Measurements from ENCODE around the gene STRADA. TPM values are rescaled to one million over a fixed set of nuclear protein-coding genes. Genes with fewer than 3 reads are reported as not detected.

The STRADA gene
- total RNA-seq, 1 donor from 2014 or later: 55.9 TPM

DNA sequence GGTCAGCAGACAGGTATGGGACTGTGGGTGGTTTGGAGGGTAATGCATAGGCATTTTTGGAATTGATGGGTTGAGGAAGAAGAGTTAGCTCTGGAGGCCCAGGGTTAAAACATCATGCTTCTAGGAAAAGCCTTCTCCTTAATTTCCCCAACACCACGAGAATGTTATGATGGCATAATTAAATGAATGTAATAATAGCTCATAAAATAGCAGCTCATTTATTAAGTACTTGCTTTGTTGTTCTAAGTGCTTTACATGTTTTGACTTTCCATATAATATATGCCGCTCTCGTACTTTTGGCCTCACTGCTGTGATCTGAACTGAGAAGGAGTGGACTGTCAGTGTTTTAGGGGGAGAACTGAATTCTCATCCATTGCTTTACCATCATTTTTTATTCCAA lies 56.0 kb downstream of the STRADA start:
- Mint-ChIP-seq H3K36me3 (ENCODE audit: low read depth) (no peaks in the 10 kb centered on the region), H3K27ac (ENCODE audit: unreplicated experiment) (no peak overlapping the region), H3K4me3 (no peak overlapping the region), H3K4me1 (peaks cover 20% of the 10 kb centered on the region), H3K27me3 (ENCODE audit: low read depth) (no peaks in the 10 kb centered on the region), H3K9me3 (no peaks in the 10 kb centered on the region)
- no peak for DNase-seq (ENCODE audit: low read depth, low spot score)
- TF ChIP-seq, protein P1, sequence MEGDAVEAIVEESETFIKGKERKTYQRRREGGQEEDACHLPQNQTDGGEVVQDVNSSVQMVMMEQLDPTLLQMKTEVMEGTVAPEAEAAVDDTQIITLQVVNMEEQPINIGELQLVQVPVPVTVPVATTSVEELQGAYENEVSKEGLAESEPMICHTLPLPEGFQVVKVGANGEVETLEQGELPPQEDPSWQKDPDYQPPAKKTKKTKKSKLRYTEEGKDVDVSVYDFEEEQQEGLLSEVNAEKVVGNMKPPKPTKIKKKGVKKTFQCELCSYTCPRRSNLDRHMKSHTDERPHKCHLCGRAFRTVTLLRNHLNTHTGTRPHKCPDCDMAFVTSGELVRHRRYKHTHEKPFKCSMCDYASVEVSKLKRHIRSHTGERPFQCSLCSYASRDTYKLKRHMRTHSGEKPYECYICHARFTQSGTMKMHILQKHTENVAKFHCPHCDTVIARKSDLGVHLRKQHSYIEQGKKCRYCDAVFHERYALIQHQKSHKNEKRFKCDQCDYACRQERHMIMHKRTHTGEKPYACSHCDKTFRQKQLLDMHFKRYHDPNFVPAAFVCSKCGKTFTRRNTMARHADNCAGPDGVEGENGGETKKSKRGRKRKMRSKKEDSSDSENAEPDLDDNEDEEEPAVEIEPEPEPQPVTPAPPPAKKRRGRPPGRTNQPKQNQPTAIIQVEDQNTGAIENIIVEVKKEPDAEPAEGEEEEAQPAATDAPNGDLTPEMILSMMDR (conservative IDR thresholded peaks at IDR 0.05): no peak

DNA sequence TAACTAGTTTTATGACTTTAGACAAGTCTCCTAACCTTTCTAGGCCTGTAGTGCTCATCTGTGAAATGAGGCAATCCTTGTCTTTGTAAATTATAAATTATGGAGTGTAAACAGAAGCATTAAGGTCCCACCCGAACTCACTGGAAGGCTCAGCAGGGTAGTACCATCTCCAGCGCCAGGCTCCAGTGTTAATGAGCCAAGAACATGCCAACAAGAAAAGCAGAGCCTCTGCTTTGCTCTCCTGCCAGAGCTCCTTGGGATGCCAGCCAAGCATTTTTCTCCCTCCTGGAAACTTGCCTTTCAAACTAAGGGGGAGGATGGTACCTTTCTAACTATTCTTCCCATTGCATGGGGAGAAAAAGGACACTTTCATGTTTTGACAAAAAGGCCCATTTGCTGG lies 56.6 kb downstream of the STRADA start:
- H3K4me1 Mint-ChIP-seq: peaks cover 23% of the 10 kb centered on the region
- H3K27me3 Mint-ChIP-seq (ENCODE audit: low read depth): no peaks in the 10 kb centered on the region
- H3K9me3 Mint-ChIP-seq: no peaks in the 10 kb centered on the region
- H3K36me3 Mint-ChIP-seq (ENCODE audit: low read depth): no peaks in the 10 kb centered on the region
- H3K27ac Mint-ChIP-seq (ENCODE audit: unreplicated experiment): no peak overlapping the region
- no peak overlapping the region for H3K4me3 Mint-ChIP-seq
- DNase-seq (ENCODE audit: low read depth, low spot score): no peak
- TF ChIP-seq, protein P1 (conservative IDR thresholded peaks at IDR 0.05): no peak

GRCh38 chr17:63682981-63683380 lies 58.6 kb downstream of the STRADA start:
- Mint-ChIP-seq H3K4me1 (peaks cover 28% of the 10 kb centered on the region), H3K4me3 (no peak overlapping the region), H3K27ac (ENCODE audit: unreplicated experiment) (no peak overlapping the region), H3K27me3 (ENCODE audit: low read depth) (no peaks in the 10 kb centered on the region), H3K9me3 (no peaks in the 10 kb centered on the region), H3K36me3 (ENCODE audit: low read depth) (no peaks in the 10 kb centered on the region)
- TF ChIP-seq, protein P1 (conservative IDR thresholded peaks at IDR 0.05): no peak
- no peak for DNase-seq (ENCODE audit: low read depth, low spot score)

GRCh38 chr17:63682441-63682840 lies 59.2 kb downstream of the STRADA start:
- no peak for DNase-seq (ENCODE audit: low read depth, low spot score)
- Mint-ChIP-seq H3K27me3 (ENCODE audit: low read depth) (no peaks in the 10 kb centered on the region), H3K4me1 (peaks cover 28% of the 10 kb centered on the region), H3K9me3 (no peaks in the 10 kb centered on the region), H3K27ac (ENCODE audit: unreplicated experiment) (no peak overlapping the region), H3K4me3 (no peak overlapping the region), H3K36me3 (ENCODE audit: low read depth) (no peaks in the 10 kb centered on the region)
- TF ChIP-seq, protein P1 (conservative IDR thresholded peaks at IDR 0.05): no peak

GRCh38 chr17:63681530-63681929 lies 60.1 kb downstream of the STRADA start:
- Mint-ChIP-seq H3K4me1 (peaks cover 28% of the 10 kb centered on the region), H3K9me3 (no peaks in the 10 kb centered on the region), H3K36me3 (ENCODE audit: low read depth) (no peaks in the 10 kb centered on the region), H3K4me3 (no peak overlapping the region), H3K27me3 (ENCODE audit: low read depth) (no peaks in the 10 kb centered on the region), H3K27ac (ENCODE audit: unreplicated experiment) (no peak overlapping the region)
- no peak for DNase-seq (ENCODE audit: low read depth, low spot score)
- TF ChIP-seq, protein P1 (conservative IDR thresholded peaks at IDR 0.05): no peak

DNA sequence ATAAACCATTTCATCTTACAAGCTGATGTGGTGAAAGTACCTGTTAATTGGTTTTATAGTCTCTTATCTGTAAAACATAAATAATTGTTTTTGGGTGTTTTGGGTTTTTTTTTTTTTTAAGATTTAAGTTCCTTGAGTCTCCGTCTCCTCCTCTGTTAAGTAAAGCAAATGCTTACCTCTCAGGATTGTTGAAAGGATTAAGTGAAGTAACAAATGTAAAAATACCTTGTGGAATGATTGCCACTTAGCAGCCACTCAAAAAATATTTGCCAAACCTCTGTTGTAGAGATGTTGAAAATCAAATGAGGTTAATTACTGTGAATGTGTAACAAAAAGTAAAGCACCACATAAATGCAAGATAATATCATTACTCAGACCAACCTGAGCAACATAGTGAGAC lies 60.9 kb downstream of the STRADA start:
- H3K27ac Mint-ChIP-seq (ENCODE audit: unreplicated experiment): no peak overlapping the region
- no peaks in the 10 kb centered on the region for H3K9me3 Mint-ChIP-seq
- H3K4me3 Mint-ChIP-seq: no peak overlapping the region
- TF ChIP-seq, protein P1 (conservative IDR thresholded peaks at IDR 0.05): no peak
- H3K27me3 Mint-ChIP-seq (ENCODE audit: low read depth): no peaks in the 10 kb centered on the region
- no peak for DNase-seq (ENCODE audit: low read depth, low spot score)
- peaks cover 31% of the 10 kb centered on the region for H3K4me1 Mint-ChIP-seq
- no peaks in the 10 kb centered on the region for H3K36me3 Mint-ChIP-seq (ENCODE audit: low read depth)
